HG03565 (cell line): ENCODE results near the gene RUBCN.

Source experiments
- ATAC-seq: cut with Tn5 transposase; IDR thresholded peaks from one replicate; pipeline ENCODE4 v1.9.1; 2021; ENCODE audit warnings: mild to moderate bottlenecking, moderate library complexity; ENCODE audit not compliant: unreplicated experiment

Gene RUBCN

GRCh38 chr3:197736491-197737318 lies at the start of gene RUBCN:
TSS of gene RUBCN (minus strand) at chr3:197736904. CDS start at chr3:197736719, 185 bp downstream.
- peak; percentile 79 for ATAC-seq

GRCh38 chr3:197784019-197784585 lies 47.4 kb upstream of the RUBCN start:
- ATAC-seq: no peak

GRCh38 chr3:197782230-197782629 lies 45.5 kb upstream of the RUBCN start:
- no peak for ATAC-seq

GRCh38 chr3:197775317-197775716 lies 38.6 kb upstream of the RUBCN start:
- no peak for ATAC-seq

- no peak for ATAC-seq
These were observed 25.1 kb upstream of the RUBCN start for GRCh38 chr3:197761784-197762183.

GRCh38 chr3:197758512-197758911 lies 21.8 kb upstream of the RUBCN start:
- no peak for ATAC-seq

- ATAC-seq: no peak
These were observed 20.0 kb upstream of the RUBCN start for GRCh38 chr3:197756704-197757103.

- ATAC-seq: no peak
These were observed 16.6 kb upstream of the RUBCN start for GRCh38 chr3:197753263-197753662.

GRCh38 chr3:197752107-197752506 lies 15.4 kb upstream of the RUBCN start:
- ATAC-seq: no peak

- no peak for ATAC-seq
These were observed 14.4 kb upstream of the RUBCN start for GRCh38 chr3:197750858-197751737.

GRCh38 chr3:197750396-197750831 lies 13.7 kb upstream of the RUBCN start:
- ATAC-seq: peak; percentile 32

GRCh38 chr3:197749601-197750395 lies 13.1 kb upstream of the RUBCN start, which contains the start of gene FYTTD1:
TSS of gene FYTTD1 (plus strand) at chr3:197749883. CDS start at chr3:197749972, 89 bp downstream.
- peak; percentile 67 for ATAC-seq

- ATAC-seq: peak; percentile 8
These were observed 12.6 kb upstream of the RUBCN start for GRCh38 chr3:197749315-197749600.

GRCh38 chr3:197748597-197749314 lies 12.1 kb upstream of the RUBCN start:
- ATAC-seq: no peak

GRCh38 chr3:197746801-197747237 lies 10.1 kb upstream of the RUBCN start:
- ATAC-seq: no peak

- ATAC-seq: no peak
These were observed 9.5 kb upstream of the RUBCN start for GRCh38 chr3:197746209-197746608.

- no peak for ATAC-seq
These were observed 6.1 kb upstream of the RUBCN start for GRCh38 chr3:197742787-197743186.

- no peak for ATAC-seq
These were observed 1.2 kb upstream of the RUBCN start for GRCh38 chr3:197737749-197738462.

- no peak for ATAC-seq
These were observed 580 bp upstream of the RUBCN start for GRCh38 chr3:197737319-197737649.
